KG1 (cell line): Measurements from ENCODE around the gene CCR3.
"Not testable (repeated sequence)": the region's sequence is repeated elsewhere in the genome, so short reads cannot be mapped to it uniquely, and the experiment has no call there.

Experiments used
- DNase-seq: peaks from one replicate; lab custom pipeline; 2025; lab: John Stamatoyannopoulos, UW

The CCR3 gene

DNA sequence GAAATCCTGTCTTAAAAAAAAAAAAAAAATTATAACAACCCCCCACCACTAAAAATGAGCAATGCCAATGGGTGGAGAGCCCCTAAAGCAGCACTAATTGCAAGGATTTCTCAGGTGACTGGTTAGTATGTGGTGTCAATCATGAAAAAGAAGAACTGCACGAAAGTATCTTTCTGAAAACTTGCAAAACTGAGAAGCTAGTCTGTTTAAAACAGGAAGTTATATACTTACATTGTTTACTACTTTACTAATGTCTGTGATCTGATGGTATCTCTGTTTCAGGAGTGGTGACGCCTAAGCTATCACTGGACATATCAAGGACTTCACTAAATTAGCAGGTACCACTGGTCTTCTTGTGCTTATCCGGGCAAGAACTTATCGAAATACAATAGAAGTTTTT is at the start of gene CCR3:
Gene CCR3, plus strand, starts transcription at position 341 of the 400 bp plus-strand sequence. CDS start 22,699 bp downstream, outside the sequence.
- DNase-seq: no peak

DNA sequence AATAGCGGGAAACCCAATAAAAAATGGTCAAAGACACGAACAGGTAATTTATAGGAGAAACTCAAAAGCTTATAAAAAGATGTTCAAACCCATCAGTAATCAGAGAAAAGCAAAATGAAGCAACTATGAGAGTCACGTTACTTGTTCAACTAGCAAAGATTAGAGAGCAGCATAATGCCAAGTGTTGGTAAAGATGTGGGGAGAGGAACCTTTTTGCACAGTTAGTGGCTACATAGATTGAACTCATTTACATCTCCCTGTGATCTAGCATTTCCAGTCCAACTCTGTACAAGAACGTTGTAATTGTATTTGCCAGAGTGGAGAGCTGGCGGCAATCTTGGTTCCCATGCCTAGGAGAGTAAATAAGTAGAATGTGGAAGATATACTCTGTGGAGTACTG is 49.3 kb upstream of the CCR3 start:
- DNase-seq: no peak

DNA sequence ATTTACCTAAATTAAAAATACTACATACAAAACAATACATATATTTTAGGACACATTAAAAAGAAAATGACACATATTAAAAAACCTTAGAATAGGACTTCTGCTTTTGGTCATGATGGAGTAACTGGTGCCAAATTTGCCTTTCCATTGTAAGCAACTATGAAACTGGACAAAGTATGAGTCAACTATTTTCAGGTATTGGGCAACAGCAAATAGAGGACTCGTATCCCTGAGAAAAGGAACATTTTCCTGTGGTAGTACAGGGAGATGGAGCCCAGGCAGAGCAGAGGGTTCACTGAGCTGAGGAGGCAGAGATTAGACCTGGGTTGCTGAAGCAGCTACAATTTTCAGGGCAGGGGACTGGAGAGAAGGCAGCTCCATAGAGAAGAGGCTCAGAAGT is 48.8 kb upstream of the CCR3 start:
- no peak for DNase-seq

DNA sequence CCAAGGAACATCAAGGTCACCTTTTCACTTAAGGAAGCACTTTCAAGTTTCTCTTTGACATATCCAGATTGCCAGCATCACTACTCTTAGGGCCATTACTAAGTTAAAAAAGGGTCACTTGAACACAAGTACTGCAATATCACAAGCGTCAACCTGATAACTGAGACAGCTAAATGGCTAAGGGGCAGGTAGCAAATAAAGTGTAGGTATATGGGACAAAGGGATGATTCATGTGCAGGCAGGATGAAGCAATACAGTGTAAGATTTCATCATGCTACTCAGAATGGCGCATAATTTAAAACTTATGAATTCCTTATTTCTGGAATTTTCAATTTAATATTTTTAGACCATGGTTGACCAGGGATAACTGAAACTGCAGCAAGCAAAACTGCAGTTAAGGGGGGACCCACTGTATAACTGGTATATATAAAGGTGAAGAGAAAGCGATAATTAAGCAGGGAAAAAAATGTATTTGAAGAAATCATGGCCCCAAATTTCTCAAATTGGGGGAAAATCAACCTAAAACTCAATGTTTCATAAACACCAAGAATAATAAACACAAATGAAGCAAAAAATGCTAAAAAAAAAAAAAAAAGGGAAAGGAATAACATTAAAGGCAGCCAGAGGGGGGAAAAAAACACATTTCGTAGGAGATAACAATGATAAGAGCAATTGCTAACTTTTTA is 47.2 kb upstream of the CCR3 start:
- DNase-seq: no peak

DNA sequence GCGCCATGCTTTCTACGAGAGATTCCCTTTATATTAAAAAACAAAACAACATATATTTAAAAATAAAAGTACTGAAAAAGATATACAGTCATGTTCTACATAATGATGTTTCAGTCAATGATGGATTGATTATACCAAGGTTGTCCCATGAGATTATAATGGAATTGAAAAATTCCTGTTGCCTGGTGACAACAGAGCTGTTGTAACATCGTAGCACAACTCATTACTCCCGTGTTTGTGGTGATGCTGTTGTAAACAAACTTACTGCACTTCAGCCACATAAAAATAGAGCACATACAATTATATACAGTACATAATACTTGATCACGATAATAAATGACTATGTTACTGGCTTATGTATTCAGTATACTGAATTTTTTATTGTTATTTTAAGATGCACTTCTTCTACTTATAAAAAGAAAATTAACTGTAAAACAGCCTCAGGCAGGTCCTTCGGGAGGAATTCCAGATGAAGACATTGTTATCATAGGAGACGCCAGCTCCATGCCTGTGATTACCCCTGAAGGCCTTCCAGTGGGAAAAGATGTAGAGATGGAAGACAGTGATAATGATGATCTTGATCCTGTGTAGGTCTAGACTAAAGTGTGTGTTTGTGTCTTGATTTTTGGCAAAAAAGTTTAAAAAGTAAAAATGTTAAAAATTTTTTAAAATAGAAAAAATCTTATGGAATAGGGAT is 45.9 kb upstream of the CCR3 start:
- DNase-seq: no peak

DNA sequence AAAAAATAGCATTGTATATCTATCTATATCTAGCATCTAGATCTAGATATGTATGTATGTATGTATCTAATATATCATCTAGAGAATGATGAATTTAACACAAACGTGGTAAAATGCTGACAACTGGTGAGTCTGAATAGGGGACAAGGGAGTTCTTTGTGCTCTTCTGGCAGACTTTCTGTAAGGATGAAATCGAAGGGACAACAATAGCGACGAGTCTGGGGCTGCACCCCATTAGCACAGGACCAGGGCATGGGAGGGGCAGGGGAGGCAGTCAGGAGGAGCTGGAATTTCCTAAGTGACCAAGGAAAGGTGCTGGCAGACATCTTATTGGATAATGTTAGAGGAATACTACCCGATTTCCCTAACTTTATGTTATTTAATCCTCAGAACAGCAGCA is 42.0 kb upstream of the CCR3 start:
- no peak for DNase-seq

DNA sequence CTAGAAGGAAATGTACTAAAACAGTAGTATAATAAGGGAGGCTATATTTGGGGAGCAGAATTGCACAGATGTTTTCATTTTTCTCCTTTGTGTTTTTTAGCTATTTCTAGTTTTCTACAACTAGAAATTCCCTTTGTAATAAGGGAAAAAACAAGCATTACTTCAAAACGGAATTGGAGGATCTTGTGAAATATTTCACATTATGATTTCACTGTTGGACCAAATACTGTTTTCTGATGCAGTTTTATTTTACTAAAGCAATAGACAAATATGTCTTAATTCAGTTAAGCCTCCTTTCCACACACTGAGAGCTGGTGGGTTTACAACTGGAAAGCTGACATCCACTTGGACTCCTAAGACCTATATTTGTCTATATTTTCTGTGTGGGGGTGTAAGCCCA is 41.5 kb upstream of the CCR3 start:
- DNase-seq: no peak

DNA sequence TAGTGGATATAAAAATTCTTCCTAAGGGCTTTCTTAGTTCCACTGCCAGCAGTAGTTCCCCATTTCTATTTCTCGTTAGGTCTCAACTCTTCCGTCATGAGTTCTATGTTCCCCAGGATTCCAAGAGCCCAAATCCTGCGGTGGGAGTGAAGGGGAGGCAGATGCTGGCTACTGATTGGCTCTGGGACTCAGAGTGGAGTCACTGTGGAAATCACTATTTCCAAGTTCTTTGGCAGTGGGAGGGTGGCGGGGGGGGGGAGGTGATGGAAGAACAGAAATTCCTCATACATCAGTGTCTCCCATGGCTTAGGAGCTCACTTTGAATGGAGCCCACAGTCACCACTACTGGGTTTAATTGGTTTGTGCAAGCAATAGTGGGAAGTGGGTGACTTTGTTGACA is 39.7 kb upstream of the CCR3 start:
- DNase-seq: no peak

DNA sequence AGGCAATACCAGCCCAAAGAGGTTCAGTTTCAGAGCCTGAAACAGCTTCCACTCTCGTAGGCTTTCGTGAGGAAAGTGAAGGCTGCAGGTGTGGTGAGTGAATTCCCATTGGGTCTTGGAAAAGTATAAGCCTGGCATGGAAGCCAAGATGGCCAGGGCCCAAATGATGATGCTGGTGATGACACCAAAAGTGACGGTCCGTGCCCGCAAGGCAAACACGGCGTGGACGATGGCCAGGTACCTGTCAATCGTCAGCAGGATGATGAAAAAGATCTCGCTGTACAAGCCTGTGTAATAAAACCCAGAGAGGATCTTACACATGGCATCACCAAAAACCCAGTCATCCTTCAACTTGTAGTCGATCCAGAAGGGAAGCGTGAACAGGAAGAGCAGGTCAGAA is 38.6 kb upstream of the CCR3 start:
- no peak for DNase-seq

DNA sequence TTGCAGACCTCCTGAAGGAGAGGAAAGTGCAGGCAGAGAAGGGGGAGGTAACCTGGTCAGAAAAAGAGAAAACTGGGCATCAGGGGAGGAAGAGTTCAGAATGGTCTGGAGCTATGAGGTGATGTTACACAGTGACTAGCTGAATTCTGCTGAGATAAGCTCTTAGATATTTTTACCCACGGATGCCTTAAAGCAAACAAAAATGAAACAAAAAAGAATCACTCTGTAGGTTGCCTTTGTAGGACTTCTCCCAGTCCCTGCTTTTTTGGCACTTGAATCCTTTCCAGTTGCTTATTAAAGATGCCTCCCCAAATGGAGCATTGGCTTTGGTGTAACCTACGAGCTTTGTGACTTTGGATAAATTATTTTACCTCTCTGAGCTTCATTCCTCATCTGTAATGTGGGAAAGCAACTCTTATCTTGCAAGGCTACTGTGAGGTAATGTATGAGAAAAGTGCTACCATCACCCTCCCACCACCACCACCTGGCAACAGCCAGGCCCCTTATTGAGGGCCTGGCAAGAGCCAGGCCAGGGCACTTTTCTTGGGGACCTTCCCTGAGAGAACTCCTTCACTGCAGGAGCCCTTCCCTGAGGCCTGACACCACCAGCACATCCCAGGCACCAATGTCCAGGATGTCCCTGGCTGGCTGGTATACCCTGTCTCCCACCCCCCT is 36.8 kb upstream of the CCR3 start:
- DNase-seq: no peak

DNA sequence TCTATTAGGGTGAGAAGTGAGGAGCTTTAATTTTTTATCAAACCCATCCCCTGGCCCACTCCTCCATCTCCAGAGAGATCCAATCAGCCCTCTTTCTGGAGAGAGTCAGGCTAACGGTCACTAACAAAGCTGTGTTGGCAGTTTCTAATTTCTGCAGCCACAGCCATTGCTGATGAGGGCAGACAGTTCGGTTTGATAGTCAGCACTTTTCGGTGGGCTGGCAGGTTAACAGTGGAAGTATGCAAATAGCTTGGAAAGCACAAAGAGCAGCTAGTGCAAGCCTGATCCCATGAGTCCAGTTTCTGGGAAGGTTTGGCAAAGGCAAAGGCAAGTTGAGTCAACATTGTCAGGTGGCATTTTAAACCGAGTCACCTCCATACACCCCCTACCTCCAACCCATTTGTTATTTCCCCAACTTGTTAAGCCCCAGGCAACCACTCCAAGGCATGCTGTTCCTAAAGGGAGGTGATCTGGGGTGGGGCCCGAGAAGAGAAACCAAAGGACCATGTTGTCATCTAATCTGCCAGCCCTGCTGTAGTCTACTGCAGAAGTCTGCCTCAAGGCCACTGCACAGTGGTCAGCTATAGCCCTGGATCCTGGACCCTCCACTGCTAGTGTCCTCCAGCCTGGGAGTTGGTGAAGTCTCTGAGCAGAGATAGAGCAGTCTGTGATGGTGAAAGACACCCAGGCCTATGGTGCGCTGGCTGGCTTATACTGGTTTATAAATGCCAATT is 35.8 kb upstream of the CCR3 start:
- DNase-seq: no peak

DNA sequence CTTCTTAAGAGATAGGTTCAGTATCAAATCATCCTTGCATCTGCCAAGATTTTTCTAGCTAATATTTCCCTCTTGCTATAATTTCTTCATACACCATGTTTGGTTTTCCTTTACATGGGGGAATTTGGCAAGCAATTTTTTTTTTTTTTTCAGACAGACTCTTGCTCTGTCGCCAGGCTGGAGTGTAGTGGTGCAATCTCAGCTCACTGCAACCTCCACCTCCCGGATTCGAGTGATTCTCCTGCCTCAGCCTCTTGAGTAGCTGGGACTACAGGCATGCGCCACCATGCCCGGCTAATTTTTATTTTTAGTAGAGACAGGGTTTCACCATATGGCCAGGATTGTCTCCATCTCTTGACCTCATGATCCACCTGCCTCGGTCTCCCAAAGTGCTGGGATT is 34.7 kb upstream of the CCR3 start:
- not testable (repeated sequence) for DNase-seq

DNA sequence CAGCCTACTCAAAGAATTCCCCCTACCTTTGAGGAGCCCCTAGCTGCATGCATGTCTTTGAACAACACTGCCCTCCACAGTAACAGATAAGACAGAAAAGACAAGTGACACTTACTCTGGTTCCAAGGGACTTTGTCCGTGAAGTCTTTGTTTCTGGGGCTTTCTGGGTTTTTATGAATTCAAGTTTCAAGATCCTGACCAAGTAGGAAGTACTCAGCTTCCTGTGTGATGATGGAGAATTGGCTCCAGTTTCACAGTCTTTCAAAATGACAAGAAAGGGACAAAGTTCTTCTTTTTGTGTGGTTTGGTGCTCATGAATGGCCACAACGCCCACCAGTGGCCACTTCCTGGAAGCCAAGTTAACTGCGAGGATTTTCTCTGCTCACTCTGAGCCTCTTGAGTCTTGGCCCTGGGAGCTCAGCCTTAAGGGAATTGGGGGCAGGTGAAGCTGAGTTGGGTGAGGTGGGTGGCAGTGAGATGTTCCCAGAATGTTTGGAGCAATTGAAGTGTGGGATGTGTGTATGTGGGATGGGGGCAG is 34.0 kb upstream of the CCR3 start, which contains the start of gene CCR1:
Gene CCR1, minus strand, starts transcription at position 147 of the 538 bp plus-strand sequence. CDS start 4,000 bp downstream, outside the sequence.
- peak; percentile 69 for DNase-seq

DNA sequence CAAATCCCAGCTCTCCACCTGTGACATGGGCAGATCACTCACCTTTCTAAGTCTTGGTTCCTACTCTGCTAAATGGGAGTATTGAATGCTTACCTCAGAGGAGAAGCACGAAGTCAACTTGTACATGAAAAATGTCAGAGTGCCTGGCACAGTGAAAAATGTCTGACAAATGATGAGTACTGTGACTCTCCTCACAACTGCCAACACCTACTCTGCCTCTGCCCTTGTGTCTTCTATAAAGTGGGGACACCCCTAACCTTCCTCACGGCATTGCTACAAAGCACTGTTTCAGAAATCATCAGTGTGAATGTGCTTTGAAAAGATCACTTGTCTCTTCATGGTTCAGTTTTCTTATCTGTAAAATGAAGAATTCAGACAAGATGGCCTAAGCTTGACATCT is 33.2 kb upstream of the CCR3 start:
- no peak for DNase-seq

DNA sequence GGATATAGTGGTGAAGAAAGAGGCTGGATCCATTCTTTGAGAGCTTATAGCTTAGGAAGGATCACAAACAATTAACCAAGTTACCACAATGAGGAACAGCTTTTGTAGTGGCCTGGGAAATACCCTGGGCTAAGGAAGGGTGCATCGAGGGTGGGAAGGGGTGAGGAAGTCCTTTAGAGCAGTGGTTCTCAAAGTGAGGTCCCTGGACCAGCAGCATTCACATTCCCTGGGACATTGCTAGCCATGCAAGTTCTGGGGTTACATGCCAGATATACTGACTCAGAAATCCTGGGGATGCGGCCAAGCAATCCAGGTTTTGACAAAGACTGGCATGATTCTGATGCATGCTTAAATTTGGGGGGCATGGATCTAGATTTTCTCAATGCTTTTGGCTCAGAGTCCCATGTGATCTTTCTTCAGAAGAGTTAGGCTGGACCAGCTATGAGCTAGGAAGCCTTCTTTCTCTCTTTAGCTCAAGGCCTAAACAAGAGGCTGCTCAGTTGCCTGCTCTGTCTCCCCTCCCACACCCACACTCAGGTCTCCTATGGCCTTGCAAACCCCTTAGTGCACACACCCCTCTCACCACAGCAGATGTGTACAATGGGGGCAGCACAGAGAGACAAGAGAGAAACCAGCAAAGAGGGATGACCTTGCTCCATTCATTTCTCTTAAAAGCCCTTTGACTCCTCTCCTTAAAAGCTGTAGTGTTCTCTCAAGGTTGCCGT is 32.4 kb upstream of the CCR3 start:
- DNase-seq: no peak

DNA sequence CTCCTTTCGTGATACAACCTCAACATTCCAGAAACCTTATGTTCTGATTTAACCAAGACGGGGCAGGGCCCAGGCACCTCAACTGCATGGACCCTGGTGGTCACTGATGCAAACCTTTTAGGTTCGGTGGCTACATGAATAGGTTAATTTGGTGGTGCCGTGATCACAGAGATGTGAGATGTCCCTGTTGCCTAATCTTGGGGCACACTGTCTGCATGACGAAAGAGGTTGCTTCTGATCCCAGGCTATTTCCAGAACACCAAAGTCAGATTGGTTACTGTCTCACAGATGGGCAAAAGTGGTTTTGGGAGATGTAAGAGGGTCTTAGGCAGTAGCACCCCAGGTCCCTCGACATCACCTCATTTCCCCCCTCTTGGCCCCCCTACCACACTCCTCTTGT is 30.2 kb upstream of the CCR3 start:
- DNase-seq: no peak

DNA sequence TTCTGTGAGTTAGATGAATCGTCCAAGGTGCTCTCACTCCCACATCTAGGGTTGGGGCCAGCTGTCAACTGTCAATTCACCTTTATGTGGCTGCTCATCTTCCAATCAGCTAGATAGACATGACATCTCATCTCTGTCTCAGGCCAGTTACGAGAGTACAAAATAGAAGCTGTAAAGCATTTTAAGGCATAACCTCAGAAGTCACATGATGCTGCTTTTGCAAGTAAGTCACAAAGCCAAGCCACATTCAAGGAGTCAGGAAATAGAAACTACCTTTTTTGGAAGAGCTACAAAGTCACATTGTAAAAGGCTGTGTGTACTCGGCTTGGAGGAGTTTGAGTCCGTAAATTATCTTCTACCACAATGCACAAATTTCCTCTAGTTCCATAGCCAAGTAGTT is 29.1 kb upstream of the CCR3 start:
- DNase-seq: peak; percentile 35

DNA sequence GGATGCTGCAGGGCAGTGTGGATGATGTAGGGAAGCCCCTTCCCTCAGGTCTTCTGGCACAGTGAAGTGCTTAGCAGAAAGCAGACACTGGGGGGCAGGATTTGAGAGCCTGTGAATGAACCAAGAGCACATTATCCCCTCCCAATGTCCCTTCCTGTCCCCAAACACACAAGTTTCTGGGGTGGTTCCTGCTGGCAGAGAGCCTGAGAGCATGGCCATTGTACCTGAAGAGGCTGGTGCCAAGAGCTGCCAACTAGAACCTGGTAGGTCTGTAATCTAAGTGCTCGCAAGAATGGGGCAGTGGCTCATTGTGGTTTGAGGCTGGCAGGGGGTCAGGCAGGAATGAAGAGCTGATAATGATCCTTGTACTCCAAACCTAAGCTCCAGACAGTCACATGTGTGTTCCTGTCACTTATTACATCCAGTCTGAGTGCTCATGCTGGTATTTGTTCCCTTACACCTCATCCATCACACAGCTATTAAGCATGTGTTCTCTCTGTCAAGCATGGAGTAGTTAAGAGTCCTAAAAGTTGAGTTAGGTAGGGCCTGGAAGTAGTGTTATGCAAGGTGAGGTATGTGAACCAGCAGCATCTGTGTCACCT is 27.4 kb upstream of the CCR3 start:
- no peak for DNase-seq

DNA sequence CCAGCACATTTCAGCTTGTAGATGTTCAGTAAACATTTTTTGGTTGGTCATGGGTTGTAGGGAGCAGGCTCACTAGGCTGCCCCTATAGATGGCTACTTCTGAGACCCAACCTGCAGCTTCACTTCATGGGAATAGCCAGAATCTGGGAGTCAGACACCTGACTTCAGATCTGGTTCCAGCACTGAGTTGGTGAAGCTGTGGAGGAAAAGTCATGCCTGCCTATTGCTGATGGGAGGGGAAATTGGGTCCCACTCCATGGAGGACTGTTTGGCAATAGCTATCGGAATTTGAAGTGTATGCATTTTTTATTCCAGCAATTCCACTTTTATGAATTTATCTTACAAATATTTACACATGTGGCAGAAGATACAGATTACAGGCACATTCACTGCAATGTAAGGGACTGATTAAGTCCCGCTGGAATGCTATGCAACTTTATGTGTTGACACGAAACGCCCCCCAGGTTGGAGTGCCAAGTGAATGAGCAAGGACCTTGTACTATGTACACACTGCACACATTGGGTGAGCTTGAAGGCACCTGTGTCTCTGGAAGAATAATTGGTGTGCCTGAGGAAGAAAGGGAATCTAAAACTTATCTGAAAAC is 26.3 kb upstream of the CCR3 start:
- no peak for DNase-seq

DNA sequence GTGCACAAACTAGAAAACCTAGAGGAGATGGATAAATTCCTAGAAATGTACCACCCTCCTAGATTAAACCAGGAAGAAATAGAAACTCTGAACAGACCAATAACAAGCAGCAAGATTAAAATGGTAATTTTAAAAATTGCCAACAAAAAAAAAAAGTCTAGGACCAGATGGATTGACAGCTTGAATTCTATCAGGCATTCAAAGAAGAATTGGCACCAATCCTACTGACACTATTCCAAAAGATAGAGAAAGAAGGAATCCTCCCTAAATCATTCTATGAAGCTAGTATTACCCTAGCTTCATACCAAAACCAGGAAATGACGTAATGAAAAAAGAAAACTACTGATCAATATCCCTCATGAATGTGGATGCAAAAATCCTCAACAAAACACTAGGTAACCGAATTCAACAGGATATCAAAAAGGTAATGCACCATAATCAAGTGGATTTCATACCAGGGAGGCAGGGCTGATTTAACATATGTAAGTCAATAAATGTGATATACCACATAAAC is 24.0 kb upstream of the CCR3 start:
- no peak for DNase-seq
